Measurements from ENCODE around the gene UST.

UST gene

DNA sequence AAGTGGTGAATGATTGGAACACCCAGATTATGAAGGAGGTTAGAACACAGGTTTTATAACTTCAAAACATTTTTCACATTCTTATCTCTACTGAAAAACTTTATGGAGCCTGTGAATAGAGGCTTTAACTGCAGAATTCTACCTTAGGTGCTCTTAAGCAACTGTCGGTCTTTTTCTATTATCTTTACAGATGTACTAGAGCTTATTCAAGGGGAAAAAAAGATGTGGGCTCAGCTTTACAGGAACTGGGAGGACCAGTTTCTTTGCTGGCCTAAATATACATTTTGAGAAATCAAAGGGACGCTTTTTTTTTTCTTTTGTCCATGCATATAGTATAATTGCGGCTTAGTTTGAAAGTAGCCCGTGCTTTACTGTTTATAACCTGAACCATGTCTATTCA lies 58.9 kb downstream of the UST start:
- DNase-seq, result no peak

GRCh38 chr6:148807784-148808183 lies 61.0 kb downstream of the UST start:
- no peak for DNase-seq

- DNase-seq, result no peak
These were observed 62.0 kb downstream of the UST start for GRCh38 chr6:148808786-148809304.

GRCh38 chr6:148811459-148811858 lies 64.6 kb downstream of the UST start:
- no peak for DNase-seq

GRCh38 chr6:148814082-148814790 lies 67.4 kb downstream of the UST start:
- DNase-seq, result no peak

DNA sequence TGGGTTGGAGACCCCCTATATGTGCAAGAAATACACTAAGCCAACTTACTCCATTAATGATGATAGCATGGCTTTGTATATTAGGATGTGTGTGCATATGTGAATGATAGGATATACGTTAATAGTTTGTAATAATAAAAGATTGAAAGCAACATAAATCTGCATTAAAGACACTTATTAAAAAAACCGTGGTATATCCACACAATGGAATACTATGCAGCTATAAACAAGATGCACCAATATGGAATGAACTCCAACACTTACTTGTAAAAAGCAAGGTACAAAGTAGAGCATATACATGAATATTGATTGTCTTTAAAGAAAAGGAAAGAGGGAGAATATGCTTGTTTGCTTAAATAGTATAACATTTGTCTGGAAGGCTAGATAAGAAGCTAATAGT lies 68.0 kb downstream of the UST start:
- DNase-seq, result no peak

DNA sequence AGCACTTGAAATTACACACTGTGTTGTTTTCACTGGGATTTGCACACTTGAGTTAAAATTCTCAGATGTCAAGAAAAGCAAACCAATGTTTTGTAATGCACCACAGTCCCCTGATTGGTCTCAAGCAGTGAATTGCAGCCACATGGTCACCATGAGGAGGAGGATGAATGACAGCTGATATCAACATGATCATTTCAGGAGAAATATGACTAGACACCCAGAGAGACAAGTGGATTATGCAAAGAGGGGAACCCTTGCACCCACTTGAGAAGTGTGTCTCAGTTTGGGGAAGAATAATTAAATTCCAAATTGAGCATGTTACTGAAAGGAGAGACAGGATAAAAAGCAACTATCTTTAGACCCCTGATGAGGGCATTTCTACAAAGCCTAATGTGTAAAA lies 69.3 kb downstream of the UST start:
- no peak for DNase-seq

DNA sequence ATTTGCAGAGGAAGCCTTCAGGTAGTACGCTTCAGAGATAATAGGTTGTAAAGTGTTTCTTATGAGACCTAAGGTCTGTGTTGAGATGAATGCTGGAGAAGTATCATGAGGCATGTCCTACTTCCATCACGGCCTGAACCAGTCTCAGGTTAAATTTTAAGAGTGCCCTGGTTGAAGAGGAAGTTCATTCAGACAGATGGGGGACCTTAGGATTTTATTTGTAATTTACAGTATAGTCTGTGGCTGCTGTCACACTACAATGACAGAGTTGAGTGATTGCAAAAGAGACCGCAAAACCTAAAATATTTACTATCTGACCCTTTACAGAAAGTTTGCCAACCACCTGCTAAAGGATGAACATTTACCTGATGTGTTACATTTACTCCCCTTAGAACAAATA lies 70.9 kb downstream of the UST start:
- no peak for DNase-seq

GRCh38 chr6:148818939-148819575 lies 72.2 kb downstream of the UST start:
- no peak for DNase-seq

DNA sequence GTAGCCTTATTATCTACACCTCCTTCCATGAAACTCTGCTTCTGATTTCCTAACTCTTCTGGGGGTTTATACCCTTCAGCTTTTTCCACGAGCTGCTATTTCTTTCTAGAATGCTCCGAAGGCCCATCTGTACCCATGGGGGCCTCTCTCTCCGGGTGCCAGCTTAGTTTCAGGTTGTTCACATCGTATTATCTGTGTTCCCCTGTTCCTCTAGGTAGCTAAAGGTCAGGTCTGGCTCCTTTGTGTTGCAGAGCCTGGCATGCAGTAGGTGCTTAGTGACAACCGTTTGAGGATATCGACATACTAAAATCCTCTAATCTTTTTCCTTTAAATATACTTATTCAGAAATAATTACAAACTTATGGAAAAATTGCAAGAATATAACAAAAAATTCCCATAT lies 73.0 kb downstream of the UST start:
- no peak for DNase-seq

DNA sequence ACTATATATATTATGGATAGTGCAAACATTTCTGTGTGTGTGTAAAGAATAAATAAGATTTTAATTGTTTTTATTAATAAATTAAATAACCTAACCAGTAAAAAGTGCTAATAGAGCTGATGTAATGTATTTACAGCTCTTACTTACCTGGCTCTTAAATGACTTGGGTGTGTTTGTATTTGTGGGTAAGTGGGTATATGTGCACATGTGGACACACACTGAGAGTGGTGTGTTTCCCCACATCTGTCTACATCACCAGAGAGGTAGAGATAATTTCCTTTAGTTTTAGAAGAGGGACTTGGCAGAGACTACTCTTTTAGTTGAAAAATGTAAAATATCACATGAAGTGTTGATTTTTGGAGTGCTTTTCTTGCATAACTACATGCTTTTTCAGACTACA lies 76.0 kb downstream of the UST start:
- DNase-seq, result no peak

DNA sequence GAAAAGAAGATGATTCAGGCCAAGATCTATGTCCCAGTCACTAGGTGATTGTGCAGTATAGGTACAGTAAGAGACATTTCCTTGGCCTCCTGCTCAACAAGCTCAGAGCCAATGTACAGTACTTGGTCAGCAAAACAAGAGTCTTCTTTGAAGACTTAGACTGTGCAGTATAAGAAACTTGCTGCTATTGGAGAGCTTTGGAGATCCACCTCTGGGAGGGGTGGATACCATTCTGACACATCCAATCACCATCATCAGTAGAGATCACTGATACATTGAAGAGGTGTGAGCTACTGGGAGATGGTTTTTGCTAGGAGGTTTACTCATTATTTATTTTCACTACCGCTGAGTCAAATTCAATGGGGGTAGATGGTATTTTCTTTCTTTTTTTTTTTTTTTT lies 77.5 kb downstream of the UST start:
- no peak for DNase-seq

GRCh38 chr6:148824960-148825359 lies 78.1 kb downstream of the UST start:
- no peak for DNase-seq

GRCh38 chr6:148825492-148825891 lies 78.7 kb downstream of the UST start:
- DNase-seq, result no peak

DNA sequence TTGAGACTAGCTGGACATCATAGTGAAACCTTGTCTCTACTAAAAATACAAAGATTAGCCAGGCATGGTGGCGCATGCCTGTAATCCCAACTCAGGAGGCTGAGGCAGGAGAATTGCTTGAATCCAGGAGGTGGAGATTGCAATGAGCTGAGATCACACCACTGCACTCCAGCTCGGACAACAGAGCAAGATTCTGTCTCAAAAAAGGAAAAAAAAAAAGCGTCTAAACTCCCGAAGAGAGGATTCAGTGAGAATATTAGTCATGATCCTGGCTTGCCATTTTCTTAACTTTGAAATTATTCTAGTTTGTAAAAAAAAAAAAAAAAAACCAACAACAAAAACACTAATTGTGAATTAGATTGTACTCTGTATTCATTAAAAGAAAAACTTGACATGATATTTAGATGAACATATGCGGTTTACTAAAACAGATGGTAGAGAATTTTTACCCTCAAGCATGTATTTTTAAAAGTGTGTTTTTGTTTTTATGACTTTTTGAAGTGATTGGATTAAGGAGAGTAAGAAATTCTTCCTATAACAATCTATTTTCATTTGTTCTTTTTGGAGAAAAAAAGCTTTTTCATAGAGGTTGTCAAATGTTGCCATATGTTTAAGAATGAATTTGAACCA lies 80.7 kb downstream of the UST start:
- no peak for DNase-seq

DNA sequence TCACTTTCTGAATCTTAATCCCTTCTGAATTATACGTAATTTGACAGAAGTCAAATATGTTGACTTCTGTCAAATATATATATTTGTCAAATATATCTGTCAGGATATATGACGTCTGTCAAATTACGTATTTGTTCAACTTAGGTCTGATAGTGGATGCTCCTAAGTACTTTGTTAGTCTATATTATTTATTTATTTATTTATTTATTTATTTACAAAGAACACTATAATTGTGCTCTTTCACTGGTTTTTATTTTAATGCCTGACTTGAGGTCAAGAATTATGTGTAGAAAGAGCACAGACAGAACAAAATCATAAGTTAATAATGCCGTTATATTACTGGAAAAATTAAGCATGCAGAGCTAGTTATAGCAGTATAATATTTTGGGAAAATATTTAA lies 81.2 kb downstream of the UST start:
- no peak for DNase-seq

- DNase-seq, result no peak
These were observed 82.7 kb downstream of the UST start for GRCh38 chr6:148829415-148830101.

DNA sequence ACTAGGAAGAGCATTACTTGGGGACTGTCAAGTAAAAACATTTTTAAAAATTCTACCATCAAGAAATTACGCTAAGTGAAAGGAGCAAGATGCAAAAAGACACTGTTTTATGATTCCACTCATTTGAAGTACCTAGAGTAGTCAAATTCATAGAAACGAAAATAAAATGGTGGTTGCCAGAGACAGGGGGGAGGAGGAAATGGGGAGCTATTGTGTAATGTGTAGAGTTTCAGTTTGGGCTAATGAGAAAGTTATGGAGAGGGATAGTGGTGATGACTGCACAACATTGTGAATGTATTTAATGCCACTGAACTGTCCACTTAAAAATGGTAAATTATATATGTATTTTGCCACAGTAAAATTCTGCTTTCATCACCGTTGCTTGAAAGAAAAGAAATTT lies 83.8 kb downstream of the UST start:
- DNase-seq, result no peak

GRCh38 chr6:148831064-148831463 lies 84.2 kb downstream of the UST start:
- DNase-seq, result peak; percentile 11

DNA sequence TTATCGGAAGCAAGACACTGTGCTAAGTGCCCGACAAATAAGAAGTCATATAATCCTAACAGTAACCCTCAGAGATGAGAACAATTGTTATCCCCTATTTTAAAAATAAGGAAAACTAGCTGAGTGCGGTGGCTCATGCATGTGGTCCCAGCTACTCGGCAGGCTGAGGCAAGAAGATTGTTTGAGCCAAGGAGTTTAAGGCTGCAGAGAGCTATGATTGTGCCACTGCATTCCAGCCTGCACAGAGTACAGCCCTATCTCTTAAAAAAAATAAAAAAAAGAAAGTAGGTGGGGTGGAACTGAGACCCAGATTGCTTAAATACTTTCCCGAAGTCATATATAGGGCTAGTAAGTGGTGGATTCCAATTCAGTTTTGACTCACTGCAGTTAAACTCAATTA lies 84.7 kb downstream of the UST start:
- no peak for DNase-seq

- DNase-seq, result no peak
These were observed 89.2 kb downstream of the UST start for GRCh38 chr6:148835920-148836441.

DNA sequence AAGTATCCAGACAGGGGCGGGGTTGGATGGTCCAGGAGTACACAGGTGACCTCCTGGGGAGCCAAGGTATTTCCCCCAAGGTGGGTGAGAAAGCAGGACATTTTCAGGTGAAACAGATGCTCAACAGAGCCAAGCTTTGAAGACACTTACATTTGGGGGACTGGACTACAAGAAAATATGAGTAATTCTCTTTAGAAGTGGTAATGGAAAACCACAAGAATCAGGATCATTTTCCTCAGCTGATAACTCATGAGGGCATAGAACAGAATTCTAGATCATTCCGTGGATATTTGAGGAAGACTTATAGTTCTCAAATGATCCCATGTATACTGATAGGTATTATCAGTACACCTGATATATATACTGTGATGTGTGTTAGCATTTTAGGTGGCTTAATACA lies 89.9 kb downstream of the UST start:
- no peak for DNase-seq

- no peak for DNase-seq
These were observed 91.1 kb downstream of the UST start for GRCh38 chr6:148837941-148838340.
